SH-SY5Y (cell line): ENCODE measurements around the gene SDK1.

Source experiments
- GATA2 ChIP-seq: IDR thresholded peaks from 2 replicates; pipeline ENCODE4 v1.6.1; 2011; ENCODE audit warnings: mild to moderate bottlenecking, low read depth, low read length
- GATA3 ChIP-seq: IDR thresholded peaks from 2 replicates; pipeline ENCODE4 v1.6.1; 2011; ENCODE audit warnings: low read depth, mild to moderate bottlenecking, low read length, moderate library complexity

- TF ChIP-seq GATA3 (no peak), GATA2 (no peak)
These were observed 973 bp downstream of the SDK1 start for GRCh38 chr7:3301831-3302618.
